ENCODE data around the gene CLMN.

CLMN gene

DNA sequence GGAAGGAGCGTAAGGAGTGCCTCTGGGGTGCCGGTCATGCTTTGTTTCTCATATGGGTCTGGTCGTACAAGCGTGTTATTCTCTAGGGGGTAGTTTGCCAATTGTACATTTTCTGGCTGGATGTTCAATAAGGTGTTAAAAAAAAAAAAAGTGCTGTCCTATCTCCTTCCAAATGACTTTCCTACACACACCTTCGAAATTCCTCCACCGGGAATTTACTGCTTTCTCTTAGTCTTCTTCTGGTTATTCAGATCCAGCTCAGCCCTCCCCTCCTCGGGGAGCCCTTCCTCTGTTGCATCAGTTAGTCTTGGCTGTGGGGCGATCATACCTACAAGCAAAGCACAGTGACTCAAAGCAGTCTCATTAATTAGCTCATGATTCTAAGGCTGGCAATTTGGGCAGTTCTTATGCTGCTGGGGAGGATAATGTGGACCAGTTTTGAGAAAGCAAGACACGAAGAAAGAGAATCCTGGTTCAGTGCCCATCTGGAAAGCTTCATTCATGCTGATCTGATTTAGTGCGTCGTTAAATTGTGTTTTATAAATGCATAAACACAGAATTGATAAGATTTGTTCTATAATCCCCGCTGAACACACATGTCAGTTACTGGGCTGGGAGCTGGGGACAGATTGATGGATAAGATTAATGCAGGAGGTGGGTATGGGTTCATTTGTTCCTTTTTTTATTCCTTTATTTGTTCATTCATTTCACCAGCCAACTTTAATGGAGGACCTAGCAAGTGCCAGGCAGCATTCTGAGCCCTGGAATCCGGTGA, 9.2 kb upstream of the CLMN start:
- H3K36me3 ChIP-seq, result no peaks in the 10 kb centered on the region
- TF ChIP-seq, protein P1, sequence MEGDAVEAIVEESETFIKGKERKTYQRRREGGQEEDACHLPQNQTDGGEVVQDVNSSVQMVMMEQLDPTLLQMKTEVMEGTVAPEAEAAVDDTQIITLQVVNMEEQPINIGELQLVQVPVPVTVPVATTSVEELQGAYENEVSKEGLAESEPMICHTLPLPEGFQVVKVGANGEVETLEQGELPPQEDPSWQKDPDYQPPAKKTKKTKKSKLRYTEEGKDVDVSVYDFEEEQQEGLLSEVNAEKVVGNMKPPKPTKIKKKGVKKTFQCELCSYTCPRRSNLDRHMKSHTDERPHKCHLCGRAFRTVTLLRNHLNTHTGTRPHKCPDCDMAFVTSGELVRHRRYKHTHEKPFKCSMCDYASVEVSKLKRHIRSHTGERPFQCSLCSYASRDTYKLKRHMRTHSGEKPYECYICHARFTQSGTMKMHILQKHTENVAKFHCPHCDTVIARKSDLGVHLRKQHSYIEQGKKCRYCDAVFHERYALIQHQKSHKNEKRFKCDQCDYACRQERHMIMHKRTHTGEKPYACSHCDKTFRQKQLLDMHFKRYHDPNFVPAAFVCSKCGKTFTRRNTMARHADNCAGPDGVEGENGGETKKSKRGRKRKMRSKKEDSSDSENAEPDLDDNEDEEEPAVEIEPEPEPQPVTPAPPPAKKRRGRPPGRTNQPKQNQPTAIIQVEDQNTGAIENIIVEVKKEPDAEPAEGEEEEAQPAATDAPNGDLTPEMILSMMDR (IDR thresholded peaks at IDR 0.05; ENCODE audit: low read depth, low read length), result no peak
- H3K4me1 ChIP-seq, result no peaks in the 10 kb centered on the region
- H3K9me3 ChIP-seq, result no peaks in the 10 kb centered on the region
- no peaks in the 10 kb centered on the region for H3K27me3 ChIP-seq
- DNase-seq, result no peak
- no peak overlapping the region for H3K4me3 ChIP-seq (ENCODE audit: low read depth, low read length)

DNA sequence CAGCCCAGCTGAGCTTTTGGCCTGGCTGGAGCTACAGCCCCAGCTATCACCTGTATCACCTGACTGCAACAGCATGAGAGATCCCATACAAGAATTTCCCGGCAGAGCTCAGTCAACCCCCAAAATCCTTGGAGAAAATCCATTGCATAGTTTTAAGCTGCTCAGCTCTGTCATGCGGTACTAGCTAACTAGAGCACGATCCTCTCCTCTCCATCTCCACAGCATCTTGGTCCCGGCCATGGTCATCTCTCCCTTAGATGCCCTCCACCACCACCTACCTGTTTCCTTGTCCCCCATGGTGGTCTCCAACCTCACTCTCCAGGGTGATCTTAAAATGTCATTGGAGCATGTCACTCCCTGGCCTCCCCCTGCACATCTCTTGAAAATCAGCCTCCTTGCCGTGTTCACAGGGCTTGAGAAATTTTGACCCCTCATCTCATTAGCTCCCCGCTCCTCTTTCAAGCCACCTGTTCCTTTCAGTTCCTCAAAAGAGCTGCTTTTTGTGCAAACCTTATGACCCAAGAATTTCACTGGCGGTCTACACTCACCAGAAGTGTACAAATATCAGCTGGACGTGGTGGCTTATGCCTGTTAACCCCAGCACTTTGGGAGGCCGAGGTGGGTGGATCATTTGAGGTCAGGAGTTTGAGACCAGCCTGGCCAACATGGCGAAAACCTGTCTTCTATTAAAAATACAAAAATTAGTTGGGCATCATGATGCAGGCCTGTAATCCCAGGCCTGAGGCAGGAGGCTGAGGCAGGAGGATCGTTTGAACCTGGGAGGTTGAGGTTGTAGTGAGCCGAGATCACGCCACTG, 8.1 kb upstream of the CLMN start:
- no peak overlapping the region for H3K4me3 ChIP-seq (ENCODE audit: low read depth, low read length)

DNA sequence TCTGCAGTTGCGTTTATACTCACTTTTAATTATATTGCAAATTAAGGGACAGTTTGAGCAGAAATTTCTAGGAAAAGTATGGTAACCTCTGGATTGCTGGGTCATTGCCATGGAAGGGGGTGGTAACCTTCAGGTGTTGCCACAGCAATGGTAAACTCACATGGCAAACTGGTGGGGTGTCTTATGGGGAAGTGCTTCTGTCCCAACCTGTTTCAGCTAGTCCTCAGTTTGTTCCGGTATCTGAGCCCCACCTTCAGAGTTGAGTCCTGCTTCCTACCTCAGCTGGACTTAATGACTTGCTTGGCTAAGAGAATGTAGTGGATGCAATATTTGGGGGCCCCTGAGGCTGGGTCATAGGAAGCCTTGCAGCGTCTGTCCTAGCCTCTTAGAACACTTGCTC, 7.3 kb upstream of the CLMN start:
- Histone ChIP-seq H3K27me3 (no peaks in the 10 kb centered on the region), H3K36me3 (no peaks in the 10 kb centered on the region), H3K9me3 (no peaks in the 10 kb centered on the region), H3K4me1 (no peaks in the 10 kb centered on the region), H3K4me3 (ENCODE audit: low read depth, low read length) (no peak overlapping the region)
- TF ChIP-seq, protein P1 (IDR thresholded peaks at IDR 0.05; ENCODE audit: low read depth, low read length), result no peak
- DNase-seq, result no peak

More for the DNA sequence above, 8.1 kb upstream of the CLMN start:
- Histone ChIP-seq H3K36me3 (no peaks in the 10 kb centered on the region), H3K9me3 (no peaks in the 10 kb centered on the region), H3K27me3 (no peaks in the 10 kb centered on the region), H3K4me1 (no peaks in the 10 kb centered on the region)
- TF ChIP-seq, protein P1 (IDR thresholded peaks at IDR 0.05; ENCODE audit: low read depth, low read length), result no peak
- DNase-seq, result no peak

DNA sequence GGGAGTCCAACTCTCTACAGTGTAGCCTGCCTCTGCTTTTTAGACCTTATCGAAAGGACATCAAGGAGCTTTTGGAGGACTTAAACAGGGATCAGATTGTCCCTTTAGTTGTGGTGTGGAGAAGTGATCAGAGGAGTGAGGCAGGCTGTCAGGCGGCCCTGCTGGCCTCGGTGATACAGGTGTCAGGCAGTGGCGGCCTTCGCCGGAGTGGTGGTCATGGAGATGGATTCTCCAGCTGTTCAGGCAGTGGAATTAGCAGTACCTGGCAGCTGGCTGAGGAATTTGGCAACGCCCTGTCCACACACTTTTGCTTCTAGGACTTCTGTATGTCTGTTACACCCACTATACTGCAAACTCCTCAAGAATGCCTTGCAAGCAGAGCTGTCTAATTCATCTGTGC, 4.2 kb upstream of the CLMN start:
- Histone ChIP-seq H3K9me3 (no peaks in the 10 kb centered on the region), H3K27me3 (no peaks in the 10 kb centered on the region), H3K36me3 (no peaks in the 10 kb centered on the region), H3K4me1 (no peaks in the 10 kb centered on the region), H3K4me3 (ENCODE audit: low read depth, low read length) (no peak overlapping the region)
- TF ChIP-seq, protein P1 (IDR thresholded peaks at IDR 0.05; ENCODE audit: low read depth, low read length), result no peak
- no peak for DNase-seq

DNA sequence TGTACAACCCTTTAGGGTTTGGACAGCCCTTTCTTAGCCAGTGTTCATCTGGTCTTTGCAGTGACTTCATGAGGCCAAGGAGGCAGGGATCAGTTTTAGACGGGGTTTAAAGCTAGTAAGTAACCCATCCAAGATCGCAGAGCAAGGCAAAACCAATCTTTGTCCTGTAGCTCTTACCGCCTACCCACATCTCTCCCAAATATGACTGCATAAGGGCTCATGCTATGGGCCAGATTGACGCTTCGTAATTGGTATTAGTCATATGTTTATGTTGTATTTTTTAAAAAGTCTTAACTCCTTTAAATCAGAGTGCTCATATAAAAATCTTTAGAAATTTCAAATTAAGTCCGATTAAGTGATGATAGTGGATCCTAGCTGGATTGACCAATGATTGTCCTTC, 3.7 kb upstream of the CLMN start:
- Histone ChIP-seq H3K9me3 (no peaks in the 10 kb centered on the region), H3K36me3 (no peaks in the 10 kb centered on the region), H3K4me3 (ENCODE audit: low read depth, low read length) (no peak overlapping the region), H3K4me1 (no peaks in the 10 kb centered on the region), H3K27me3 (no peaks in the 10 kb centered on the region)
- TF ChIP-seq, protein P1 (IDR thresholded peaks at IDR 0.05; ENCODE audit: low read depth, low read length), result no peak
- no peak for DNase-seq

DNA sequence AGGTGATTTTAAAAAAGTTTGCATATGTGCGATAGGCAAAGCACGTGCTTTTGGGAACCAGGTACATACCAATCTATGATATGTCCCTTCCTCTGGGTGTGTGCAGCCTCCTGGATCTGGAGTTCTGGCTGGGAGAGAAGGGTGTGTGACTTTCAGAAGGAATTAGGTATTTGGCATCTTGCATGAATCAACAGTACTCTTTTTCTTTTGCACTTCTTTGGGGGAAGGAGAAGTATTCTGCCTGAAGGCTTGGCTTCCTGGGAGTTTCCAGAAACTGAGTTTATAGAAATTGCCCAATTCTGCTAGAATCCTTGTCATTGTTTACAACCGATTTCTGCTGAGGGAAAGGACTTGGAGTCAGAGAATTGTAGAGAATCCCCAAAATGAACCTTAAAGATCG, 2.9 kb upstream of the CLMN start:
- Histone ChIP-seq H3K36me3 (no peaks in the 10 kb centered on the region), H3K9me3 (no peaks in the 10 kb centered on the region), H3K4me1 (no peaks in the 10 kb centered on the region), H3K4me3 (ENCODE audit: low read depth, low read length) (no peak overlapping the region), H3K27me3 (no peaks in the 10 kb centered on the region)
- TF ChIP-seq, protein P1 (IDR thresholded peaks at IDR 0.05; ENCODE audit: low read depth, low read length), result no peak
- DNase-seq, result no peak
